Right renal cortex interstitium (tissue), 3 donors: ENCODE measurements around the gene RBBP6. TPM values are rescaled to one million over a fixed set of nuclear protein-coding genes. Genes with fewer than 3 reads are reported as not detected.
"Not testable (repeated sequence)": the region's sequence is repeated elsewhere in the genome, so short reads cannot be mapped to it uniquely, and the experiment has no call there.

Source experiments
- DNase-seq, 3 donors: peaks; one replicate each; pipeline ENCODE4 v3.0.0-alpha.2; 2013; ENCODE audit warnings: low read depth in 3 of 3, low spot score in 2 of 3
- polyA plus RNA-seq, 3 donors: library from polyadenylated mRNA; unstranded; fragments of 120-200 nt; gene quantifications; one replicate each; pipeline ENCODE4 v1.2.1, GENCODE V29; 2013; ENCODE audit not compliant: insufficient read length in 3 of 3

The RBBP6 gene, protein sequence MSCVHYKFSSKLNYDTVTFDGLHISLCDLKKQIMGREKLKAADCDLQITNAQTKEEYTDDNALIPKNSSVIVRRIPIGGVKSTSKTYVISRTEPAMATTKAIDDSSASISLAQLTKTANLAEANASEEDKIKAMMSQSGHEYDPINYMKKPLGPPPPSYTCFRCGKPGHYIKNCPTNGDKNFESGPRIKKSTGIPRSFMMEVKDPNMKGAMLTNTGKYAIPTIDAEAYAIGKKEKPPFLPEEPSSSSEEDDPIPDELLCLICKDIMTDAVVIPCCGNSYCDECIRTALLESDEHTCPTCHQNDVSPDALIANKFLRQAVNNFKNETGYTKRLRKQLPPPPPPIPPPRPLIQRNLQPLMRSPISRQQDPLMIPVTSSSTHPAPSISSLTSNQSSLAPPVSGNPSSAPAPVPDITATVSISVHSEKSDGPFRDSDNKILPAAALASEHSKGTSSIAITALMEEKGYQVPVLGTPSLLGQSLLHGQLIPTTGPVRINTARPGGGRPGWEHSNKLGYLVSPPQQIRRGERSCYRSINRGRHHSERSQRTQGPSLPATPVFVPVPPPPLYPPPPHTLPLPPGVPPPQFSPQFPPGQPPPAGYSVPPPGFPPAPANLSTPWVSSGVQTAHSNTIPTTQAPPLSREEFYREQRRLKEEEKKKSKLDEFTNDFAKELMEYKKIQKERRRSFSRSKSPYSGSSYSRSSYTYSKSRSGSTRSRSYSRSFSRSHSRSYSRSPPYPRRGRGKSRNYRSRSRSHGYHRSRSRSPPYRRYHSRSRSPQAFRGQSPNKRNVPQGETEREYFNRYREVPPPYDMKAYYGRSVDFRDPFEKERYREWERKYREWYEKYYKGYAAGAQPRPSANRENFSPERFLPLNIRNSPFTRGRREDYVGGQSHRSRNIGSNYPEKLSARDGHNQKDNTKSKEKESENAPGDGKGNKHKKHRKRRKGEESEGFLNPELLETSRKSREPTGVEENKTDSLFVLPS (N-terminal part only)
- 10 to 100 TPM; 74.8 to 83.0 (median 78.2) TPM for polyA plus RNA-seq

DNA sequence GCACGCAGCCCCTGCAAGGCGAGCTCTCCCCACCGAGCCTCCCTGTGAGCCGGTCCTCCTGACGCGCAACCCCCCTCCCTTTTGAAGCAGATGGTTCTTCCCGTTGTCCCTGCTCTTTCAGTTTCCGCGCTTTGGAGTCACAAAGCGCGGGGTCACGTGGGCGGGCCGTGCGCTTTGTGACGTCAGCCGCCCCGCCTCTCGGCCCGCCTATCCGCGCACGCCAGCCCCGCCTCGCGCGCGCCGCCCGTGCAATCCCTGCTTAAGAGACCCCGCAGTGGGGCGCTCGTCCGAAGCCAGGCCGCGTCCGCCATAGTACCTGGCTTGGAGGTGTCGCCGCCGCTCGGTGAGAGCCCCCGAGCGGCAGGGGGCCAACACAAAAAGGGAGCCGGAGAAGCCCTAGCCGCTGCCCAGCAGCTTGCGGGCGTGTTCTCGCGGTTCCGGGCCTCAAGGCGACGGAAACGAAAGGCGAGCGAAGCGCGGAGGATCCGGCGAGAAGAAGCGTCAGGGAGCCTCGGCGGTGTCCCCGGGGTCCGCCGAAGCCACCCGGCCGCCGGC is at the start of gene RBBP6:
RBBP6 (plus strand) TSS at position 272 of the 555 bp plus-strand sequence. CDS start 1,061 bp downstream, outside the sequence.
- peak; percentile 90 to 93 (median 91) for DNase-seq

DNA sequence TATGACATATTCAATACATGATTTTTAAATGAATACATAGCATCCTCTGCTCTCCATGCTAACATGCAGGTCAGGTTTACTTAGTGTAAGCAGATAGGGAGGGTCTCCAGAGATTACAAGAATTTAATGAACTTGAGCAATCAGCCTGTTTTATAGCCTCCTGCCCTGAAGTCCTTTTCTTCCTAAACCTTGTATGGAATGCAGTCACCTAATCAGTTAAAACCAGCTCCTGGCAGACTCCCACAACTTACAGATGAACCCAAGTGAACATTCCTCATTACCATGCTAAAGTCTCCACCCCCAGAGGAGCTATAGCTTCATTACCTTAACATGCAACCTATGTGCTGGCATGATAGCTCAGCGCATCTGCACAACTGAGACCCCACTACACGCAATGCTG is 48.5 kb upstream of the RBBP6 start:
- no peak for DNase-seq

DNA sequence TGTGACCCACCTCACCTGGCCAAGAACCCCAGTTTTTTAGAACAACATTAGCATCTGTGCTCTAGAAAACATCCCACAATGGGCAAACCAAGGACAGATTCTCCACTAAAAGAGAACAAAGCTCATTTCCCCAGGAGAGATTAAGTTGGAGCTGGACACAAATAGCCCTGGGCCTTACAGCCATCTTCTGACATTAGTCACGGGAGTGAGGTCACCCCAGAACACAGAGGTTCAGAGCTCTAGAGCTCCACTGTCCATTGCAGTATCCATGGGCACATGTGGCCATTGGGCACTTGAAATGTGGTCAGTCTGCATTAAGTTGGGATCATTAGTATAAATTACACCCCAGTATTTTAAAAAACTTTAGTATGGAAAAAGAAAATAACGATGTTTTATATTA is 47.6 kb upstream of the RBBP6 start:
- no peak for DNase-seq

DNA sequence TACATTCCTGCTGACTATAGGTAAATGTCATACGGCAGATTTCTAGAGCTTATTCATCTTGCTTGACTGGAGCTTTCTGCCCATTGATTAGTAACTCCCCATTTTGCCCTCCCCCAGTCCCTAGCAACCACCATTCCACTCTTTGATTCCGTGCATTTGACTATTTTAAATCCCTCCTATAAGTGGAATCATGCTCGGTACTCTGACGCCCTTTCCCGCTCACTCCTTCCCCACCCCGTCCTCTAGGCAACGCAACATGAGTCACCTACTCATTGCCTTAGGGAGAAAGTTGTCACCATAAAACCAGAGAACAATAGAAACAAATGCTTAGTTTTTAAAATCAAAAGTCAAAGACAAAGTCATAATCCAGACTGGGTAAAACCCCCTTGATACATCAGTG is 45.5 kb upstream of the RBBP6 start:
- no peak for DNase-seq

DNA sequence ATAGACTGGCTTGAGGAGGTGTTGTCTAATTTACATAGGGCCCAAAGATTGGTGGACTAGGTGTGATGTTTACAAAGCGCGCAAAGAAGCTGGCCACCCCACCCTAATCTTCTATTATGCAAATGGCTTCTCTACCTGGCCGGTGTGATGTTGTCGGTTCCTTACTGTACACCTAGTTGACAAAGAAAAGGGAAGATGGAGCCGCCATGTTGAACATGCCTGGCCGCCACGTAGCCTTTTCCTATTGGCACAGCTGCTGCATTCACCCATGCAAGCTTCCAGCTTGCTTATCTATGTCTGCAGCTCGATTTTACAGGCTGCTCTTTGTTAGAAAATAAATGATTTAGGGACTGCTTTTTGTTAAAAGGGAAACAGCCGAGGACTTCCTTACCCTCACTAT is 44.2 kb upstream of the RBBP6 start:
- not testable (repeated sequence) for DNase-seq

DNA sequence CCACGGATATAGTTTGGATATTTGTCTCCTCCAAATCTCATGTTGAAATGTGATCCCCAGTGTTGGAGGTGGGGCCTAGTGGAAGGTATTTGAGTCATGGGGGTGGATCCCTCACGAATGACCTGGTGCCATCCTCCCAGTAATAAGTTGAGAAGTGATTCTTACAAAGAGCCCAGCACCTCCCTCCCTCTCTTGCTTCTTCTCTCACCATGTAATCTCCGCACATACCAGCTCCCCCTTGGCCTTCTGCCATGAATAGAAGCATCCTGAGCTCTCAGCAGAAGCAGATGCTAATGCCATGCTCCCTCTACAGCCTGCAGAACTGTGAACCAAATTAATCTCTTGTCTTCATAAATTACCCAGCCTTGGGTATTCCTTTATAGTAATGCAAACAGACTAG is 41.9 kb upstream of the RBBP6 start:
- no peak for DNase-seq

DNA sequence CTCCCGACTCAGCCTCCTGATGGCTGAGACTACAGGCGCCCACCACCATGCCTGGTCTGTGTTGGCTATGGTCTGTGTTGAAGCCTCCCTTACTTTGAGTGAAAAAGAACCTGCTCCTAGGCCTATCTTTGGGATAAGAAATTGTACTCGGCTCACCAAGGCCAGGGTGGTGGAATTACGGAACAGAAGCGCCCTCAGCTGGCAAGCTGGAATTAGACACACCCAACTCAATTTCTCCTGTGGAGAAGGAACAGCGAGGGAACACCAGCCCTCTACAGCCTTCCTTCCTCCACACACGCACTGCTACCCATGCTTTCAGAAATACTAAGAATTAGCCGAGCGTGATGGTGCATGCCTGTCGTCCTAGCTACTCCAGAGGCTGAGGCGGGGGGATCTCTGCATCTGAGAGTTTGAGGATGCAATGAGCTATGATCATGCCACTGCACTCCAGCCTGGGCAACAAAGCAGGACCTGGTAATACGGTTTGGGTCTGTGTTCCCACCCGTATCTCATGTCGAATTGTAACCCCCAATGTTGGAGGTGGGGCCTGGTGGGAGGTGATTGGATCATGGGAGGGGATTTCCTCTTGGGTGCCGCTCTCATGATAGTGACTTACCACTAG is 40.1 kb upstream of the RBBP6 start:
- no peak for DNase-seq

DNA sequence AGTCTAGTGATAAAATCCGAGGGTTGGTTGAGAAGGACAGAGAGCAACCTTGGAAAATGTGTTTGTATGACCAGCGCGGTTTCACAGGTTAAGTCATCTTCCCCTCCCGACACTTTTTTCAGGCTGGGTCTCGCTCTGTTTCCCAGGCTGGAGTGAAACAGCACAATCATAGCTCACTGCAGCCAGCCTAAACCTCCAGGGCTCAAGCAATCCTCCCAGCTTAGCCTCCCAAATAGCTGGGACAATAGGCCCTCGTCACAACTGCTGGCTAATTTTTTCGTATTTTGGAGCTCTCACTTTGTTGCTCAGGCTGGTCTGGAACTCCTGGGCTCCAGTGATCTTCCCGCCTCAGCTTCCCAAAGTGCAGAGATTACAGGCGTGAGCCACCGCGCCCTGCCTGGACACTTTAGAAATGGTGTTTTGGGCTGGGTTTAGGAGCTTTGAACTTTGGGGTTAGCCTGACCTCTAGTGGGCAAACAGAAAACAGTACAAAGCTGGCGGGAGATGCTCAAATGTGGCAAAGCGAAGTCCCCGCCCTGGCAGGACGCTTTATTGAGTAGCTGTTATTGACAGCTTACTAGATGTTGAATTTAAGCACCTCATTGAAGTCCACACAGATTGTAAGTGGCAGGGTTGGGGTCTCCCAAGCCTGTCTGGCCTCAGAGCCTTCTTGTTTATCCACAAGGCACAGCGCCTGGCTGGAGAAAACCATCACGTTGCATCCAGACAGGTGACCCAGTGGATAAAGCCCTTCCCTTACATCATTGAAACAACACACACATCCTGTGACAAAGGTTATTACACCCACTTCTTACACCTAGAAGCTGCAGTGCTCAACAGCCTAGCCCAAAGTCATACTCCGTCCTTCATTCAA is 34.7 kb upstream of the RBBP6 start:
- peak in 2 of 3 donors; percentile 40 for DNase-seq

DNA sequence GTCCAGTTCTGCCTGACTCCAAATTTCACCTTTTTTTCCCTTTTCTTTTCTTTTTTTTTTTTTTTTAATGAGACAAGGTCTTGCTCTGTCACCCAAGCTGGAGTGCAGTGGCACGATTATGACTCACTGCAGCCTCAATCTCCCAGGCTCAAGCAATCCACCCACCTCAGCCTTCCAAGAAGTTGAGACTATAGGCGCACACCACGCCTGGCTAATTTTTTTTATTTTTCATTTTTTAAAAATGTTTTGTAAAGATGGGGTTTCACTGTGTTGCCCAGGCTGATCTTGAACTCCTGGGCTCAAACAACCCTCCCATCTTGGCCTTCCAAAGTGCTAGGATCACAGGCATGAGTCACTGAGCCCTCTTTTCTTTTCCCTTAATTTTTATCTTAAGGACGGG is 33.4 kb upstream of the RBBP6 start:
- no peak for DNase-seq

DNA sequence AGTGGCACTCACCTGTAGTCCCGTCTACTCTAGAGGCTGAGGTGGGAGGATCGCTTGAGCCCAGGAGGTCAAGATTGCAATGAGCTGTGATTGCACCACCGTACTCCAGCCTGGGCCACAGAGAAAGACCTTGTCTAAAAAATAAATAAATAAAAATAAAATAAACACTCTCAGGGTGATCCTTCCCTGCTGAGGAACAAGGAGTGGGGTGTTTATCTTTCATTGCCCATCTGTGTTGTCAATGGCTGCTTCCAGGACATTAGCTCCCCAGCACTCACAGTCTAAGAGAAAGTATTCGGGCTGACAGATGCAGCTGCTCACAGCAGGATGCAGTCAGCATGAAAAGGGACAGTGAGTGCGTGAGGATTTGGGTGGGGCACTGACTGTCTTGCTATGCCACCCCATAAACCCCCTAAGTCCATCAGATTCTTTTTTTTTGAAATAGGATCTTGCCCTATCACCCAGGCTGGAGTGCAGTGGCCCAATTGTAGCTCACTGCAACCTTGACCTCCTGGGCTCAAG is 31.3 kb upstream of the RBBP6 start:
- no peak for DNase-seq

DNA sequence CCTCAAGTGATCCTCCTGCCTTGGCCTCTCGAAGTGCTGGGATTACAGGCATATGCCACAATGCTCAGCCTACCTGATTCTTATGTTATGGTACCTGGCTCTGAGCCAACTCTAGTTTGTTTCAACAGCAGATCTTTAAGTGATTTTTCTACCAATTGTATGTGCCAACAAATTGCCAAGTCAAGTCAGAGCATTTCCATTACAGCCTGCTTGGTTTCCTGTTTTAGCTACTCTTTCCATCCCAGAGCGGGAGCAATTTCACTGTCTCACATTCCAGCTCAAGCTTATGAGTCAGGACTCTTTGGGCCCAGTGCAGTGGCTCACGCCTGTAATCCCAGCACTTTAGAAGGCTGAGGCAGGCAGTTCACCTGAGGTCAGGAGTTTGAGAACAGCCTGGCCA is 30.8 kb upstream of the RBBP6 start:
- no peak for DNase-seq

DNA sequence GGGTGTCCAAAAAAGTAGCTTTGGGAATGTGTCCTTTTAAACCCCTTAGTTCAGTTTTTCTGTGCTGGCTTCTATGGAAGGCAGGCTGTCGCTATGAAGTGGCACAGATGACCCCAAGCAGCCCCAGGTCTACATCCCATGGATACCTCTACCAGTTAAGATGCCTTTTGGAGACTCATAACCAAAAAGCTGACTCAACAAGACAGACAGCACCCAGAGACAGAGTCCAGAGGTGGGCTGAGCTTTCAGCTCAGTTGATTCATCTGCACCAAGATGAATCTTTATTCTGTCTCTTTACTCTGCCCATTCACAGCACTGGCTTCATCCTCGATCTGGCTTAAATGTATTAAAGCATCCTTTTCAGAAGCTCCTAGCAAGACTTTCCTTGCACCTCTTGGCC is 29.8 kb upstream of the RBBP6 start:
- DNase-seq, result no peak

DNA sequence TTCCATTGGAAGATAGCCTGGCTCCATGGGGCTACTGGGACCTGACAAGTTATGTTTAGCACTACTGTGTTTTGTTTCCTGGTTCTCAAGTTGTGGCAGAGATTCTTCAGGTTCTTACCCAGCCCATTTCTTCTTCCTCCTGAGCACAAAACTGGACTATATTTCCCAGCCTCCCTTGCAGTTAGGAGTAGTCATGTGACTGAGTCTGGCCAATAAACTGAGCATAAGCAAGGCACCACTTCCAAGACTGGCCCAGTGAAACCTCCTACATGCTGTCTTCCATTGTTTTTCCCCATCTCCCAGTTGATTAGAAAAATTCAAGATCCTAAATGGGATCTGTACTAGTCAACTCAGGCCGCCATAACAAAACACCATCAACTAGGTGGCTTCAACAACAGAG is 28.2 kb upstream of the RBBP6 start:
- DNase-seq, result no peak

DNA sequence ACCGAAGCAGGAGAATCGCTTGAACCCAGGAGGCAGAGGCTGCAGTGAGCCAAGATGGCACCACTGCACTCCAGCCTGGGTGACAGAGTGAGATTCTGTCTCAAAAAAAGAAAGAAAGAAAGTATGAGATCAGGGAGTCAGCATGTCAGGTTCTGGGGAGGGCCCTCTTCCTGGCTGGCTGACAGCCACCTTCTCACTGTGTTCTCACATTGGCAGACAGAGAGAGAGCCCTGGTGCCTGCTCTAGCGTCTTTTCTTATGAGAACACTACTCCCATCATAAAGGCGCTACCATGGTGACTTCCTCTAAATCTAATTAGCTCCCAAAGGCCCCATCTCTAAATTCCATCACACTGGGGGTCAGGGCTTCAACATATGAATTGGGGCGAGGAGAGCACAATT is 27.6 kb upstream of the RBBP6 start:
- DNase-seq, result no peak

DNA sequence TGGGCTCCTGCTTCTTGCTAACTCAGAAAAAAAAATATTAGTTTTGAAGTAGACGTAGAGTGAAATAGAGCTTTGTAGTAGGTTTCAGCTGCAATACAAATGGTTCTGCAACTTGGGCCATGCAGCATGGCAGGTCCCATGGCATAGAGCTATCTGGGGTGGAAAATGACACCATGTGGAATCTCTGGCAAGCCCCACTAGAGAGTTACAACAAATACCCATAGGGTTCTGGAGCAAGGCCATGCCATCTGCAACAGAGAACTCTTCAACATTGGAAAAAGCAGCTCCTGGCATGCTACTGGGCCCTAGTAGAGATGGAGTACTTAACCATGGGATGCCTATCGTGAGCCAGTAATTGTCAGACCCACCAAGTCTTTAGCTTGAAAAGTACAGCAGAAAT is 25.3 kb upstream of the RBBP6 start:
- no peak for DNase-seq

DNA sequence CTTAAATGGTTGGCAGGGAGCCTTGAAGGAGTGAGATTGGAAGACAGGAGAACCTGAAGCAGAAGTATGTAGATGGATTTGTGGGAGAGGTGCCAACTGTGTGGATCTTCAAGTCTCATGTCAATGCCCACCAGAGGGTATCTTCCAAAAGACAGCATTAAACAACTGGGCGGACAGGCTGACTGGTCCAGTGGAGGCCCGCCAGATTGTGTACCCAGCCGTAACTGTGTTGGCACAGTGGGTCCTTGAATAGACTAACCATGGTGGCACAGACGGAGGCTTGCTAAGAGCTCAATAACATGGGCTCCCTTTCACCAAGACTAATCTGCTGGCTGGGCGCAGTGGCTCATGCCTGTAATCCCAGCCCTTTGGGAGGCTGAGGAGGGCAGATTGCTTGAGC is 24.2 kb upstream of the RBBP6 start:
- no peak for DNase-seq

DNA sequence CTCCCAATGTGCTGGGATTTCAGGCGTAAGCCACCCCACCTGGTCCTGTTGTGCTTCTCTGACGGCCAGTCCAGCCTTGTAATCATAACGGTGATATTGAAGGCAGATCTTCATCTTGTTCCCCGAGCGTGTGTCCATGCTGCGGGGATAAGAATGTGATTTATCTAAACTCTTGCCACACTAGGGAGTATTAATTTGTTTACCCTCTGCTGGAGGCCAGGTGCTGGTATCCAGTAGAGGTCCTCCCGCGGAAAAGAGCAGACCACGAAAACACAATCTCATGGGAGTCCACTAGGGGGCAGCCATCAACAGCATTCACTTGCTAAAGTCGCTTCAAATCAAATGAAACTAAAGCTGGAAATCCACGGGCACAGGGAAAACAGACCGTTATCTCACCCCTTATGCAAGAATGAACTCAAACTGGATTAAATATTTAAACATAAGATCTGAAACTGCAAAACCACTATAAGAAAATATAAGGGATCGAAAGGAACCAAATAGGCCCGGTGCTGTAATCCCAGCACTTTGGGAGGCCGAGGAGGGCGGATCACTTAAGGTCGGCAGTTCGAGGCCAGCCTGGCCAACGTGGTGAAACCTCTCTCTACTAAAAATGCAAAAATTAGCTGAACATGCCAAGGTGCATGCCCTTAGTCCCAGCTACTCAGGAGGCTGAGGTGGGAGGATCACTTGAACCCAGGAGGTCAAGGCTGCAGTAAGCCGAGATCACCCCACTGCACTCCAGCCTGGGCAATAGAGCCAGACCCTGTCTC is 22.3 kb upstream of the RBBP6 start:
- peak; percentile 61 to 76 (median 75) for DNase-seq

DNA sequence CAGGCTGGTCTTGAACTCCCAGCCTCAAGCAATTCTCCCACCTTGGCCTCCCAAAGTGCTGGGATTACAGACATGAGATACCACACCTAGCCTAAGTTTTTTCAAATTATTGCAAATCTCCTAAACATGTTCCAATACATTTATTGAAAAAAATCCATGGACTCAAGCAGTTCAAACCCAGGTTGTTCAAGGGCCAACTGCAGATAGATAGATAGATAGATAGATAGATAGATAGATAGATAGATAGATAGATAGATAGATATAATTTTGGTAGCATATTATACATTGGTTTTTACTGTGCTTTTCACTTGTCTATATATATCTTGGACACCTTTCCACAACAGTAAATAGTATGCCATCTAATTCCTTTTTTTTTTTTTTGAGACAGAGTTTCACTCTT is 20.9 kb upstream of the RBBP6 start:
- DNase-seq, result no peak

DNA sequence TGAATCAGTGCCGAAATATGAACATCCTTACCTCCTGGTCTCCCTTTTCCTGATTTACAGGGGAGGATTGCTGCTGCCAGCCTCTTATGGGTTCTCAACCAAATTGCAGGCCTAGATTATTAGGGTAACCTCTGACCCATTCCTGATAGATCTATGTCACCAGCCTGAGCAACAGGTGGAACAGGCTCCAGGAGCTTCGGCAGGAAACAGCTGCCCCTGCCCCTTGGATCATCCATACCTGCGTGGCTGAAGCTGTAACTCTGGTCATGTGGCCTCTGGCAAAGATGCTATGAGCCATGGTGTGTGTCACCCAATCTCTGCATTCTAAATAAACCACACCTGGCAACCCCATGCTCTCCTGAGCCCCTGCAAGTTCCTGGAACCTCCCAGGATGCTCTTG is 18.4 kb upstream of the RBBP6 start:
- DNase-seq, result no peak
